ENCODE data around the gene FUCA1.

The FUCA1 gene

GRCh38 chr1:23801338-23801748, 66.7 kb downstream of the FUCA1 start:
- no peak for DNase-seq (ENCODE audit: low read depth, low spot score)

- peak; percentile 86 for DNase-seq (ENCODE audit: low read depth, low spot score)
Observed at GRCh38 chr1:23800400-23801337, 67.4 kb downstream of the FUCA1 start, which contains the start of gene GALE. Gene GALE, minus strand, starts transcription at chr1:23800754. Its CDS starts 1,747 bp downstream, at chr1:23799007.

GRCh38 chr1:23799570-23800399, 68.3 kb downstream of the FUCA1 start:
- no peak for DNase-seq (ENCODE audit: low read depth, low spot score)

- DNase-seq (ENCODE audit: low read depth, low spot score), result no peak
Observed at GRCh38 chr1:23799255-23799569, 68.9 kb downstream of the FUCA1 start.

- DNase-seq (ENCODE audit: low read depth, low spot score), result no peak
Observed at GRCh38 chr1:23798662-23799142, 69.4 kb downstream of the FUCA1 start.

GRCh38 chr1:23797478-23798448, 70.3 kb downstream of the FUCA1 start:
- DNase-seq (ENCODE audit: low read depth, low spot score), result no peak

- no peak for DNase-seq (ENCODE audit: low read depth, low spot score)
Observed at GRCh38 chr1:23796466-23797271, 71.4 kb downstream of the FUCA1 start.

GRCh38 chr1:23795676-23796465, 72.2 kb downstream of the FUCA1 start:
- no peak for DNase-seq (ENCODE audit: low read depth, low spot score)
